Esophagus squamous epithelium (tissue), 5 donors: ENCODE measurements around the gene FZR1. TPM values are rescaled to one million over a fixed set of nuclear protein-coding genes. Genes with fewer than 3 reads are reported as not detected.
"Not testable (repeated sequence)": the region's sequence is repeated elsewhere in the genome, so short reads cannot be mapped to it uniquely, and the experiment has no call there.

Experiments used
- DNase-seq: peaks from one replicate; lab custom pipeline; 2025; lab: John Stamatoyannopoulos, UW
- H3K27ac ChIP-seq, 4 donors: fragments of 200-600 bp; sonication (generic); one replicate each; pipeline ENCODE4 v1.5.1; 2016 to 2019; ENCODE audit warnings: mild to moderate bottlenecking in 1 of 4
- H3K27me3 ChIP-seq, 4 donors: fragments of 200-600 bp; sonication (generic); 1 replicate in 3 of 4; 2 replicates in 1 of 4; pipeline versions ENCODE4 v1.5.1 to v1.6.0; 2017 to 2021; ENCODE audit warnings: antibody characterized with exemption in 1 of 4
- H3K36me3 ChIP-seq, 3 donors: fragments of 200-600 bp; sonication (generic); one replicate each; pipeline ENCODE4 v1.5.1; 2016 to 2019
- H3K4me1 ChIP-seq, 3 donors: fragments of 200-600 bp; sonication (generic); one replicate each; pipeline ENCODE4 v1.5.1; 2017 to 2019
- H3K4me3 ChIP-seq, 4 donors: fragments of 200-600 bp; sonication (generic); 1 replicate in 3 of 4; 2 replicates in 1 of 4; pipeline ENCODE4 v1.5.1; 2016 to 2019; ENCODE audit warnings: mild to moderate bottlenecking in 2 of 4, moderate library complexity in 1 of 4
- H3K9me3 ChIP-seq, 3 donors: fragments of 200-600 bp; sonication (generic); one replicate each; pipeline ENCODE4 v1.5.1; 2016 to 2019
- POLR2A ChIP-seq, 4 donors: fragments of 450-650 bp; IDR thresholded peaks; one replicate each; pipeline ENCODE4 v1.6.1; 2017; ENCODE audit warnings: antibody characterized with exemption in 4 of 4, mild to moderate bottlenecking in 4 of 4, moderate library complexity in 3 of 4
- WGBS, 2 donors: methylation state at CpG; one replicate each; pipeline ENCODE4 v1.1.5; 2018; 5-methylcytosine and 5-hydroxymethylcytosine counted together
- intact Hi-C: fragments of 100-400 bp; cut with DNase I; formaldehyde crosslinking; loops from one replicate; pipeline ENCODE4 v1.15.0; 2022
- total RNA-seq, 4 donors: library from RNA; depleted of rRNA; stranded (reverse); fragments of >200 nt; gene quantifications; one replicate each; pipeline ENCODE4 v1.1.0, GENCODE V29; 2016
- TF ChIP-seq, protein P1 (sequence below), 6 experiments: fragments of 450-650 bp in 4 of 6; fragments of 200-600 bp in 2 of 6; sonication (generic) in 2 of 6; IDR thresholded peaks; one replicate each; pipeline ENCODE4 v1.5.1; 2016 to 2019; ENCODE audit warnings: antibody characterized with exemption in 6 of 6, mild to moderate bottlenecking in 4 of 6, moderate library complexity in 4 of 6
- donor health status: DM: yes; HTN: yes; CAD: no.

Gene FZR1
- total RNA-seq, 4 donors from 2014 or later, result 26.5 to 46.8 (median 27.2) TPM

DNA sequence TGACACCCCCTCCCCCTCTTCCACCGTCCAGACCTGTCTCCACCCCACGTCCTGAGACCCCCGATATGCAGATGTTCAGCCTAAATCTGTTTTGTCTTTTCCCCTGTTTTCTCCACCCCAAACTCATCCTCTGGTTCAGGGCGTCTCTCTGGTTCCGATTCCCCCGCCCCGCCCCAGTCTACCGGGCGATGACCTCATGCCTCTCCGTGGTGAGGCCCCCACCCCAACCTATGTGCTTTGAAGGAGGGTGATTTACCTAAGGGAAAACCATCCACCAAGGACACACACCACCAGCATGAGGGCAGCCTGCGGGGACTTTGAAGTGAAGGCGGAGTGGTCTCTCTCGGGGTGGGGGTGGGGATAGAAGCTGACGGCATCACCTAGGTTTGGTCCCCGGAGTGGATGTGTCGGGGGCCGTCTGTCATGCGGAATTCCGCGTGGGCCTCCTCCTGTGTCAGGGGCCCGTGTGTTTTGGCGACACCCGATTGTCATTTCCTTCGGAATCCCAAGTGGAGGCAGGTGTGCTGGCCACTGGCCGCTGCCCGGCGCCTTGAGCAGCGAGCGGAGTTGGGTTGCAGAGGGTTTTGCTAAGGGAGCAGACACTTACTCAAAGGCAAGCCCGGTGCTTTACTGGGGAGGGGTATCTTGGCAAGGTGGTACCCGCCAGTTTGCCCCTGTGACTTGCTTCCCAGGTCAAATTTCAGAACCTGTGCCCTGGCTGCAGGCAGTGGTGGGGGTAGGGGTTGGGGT, 1.4 kb downstream of the FZR1 start:
- peaks cover 0 to 41% (median 0%) of the 10 kb centered on the region in 3 donors for H3K36me3 ChIP-seq
- peaks cover 11 to 69% (median 20%) of the 10 kb centered on the region in 3 donors for H3K4me1 ChIP-seq
- TF ChIP-seq, protein P1, sequence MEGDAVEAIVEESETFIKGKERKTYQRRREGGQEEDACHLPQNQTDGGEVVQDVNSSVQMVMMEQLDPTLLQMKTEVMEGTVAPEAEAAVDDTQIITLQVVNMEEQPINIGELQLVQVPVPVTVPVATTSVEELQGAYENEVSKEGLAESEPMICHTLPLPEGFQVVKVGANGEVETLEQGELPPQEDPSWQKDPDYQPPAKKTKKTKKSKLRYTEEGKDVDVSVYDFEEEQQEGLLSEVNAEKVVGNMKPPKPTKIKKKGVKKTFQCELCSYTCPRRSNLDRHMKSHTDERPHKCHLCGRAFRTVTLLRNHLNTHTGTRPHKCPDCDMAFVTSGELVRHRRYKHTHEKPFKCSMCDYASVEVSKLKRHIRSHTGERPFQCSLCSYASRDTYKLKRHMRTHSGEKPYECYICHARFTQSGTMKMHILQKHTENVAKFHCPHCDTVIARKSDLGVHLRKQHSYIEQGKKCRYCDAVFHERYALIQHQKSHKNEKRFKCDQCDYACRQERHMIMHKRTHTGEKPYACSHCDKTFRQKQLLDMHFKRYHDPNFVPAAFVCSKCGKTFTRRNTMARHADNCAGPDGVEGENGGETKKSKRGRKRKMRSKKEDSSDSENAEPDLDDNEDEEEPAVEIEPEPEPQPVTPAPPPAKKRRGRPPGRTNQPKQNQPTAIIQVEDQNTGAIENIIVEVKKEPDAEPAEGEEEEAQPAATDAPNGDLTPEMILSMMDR (IDR thresholded peaks at IDR 0.05), result no peak
- peak in 2 of 4 donors; percentile 18 to 39 for TF ChIP-seq POLR2A (IDR thresholded peaks at IDR 0.05)
- H3K4me3 ChIP-seq, result peak overlapping the region; percentile 80 to 100 (median 96)
- intact Hi-C loops, result loop anchor here (5.0 kb wide), 1 partner anchor 60 kb away; no protein-coding TSS in a partner anchor
- no peaks in the 10 kb centered on the region for H3K9me3 ChIP-seq
- WGBS, 2 donors, result 20 to 38% methylated on average over 13 to 26 of the region's 31 CpGs
- DNase-seq, result no peak
- H3K27ac ChIP-seq, result peak overlapping the region; percentile 92 to 98 (median 96)
- no peaks in the 10 kb centered on the region for H3K27me3 ChIP-seq

DNA sequence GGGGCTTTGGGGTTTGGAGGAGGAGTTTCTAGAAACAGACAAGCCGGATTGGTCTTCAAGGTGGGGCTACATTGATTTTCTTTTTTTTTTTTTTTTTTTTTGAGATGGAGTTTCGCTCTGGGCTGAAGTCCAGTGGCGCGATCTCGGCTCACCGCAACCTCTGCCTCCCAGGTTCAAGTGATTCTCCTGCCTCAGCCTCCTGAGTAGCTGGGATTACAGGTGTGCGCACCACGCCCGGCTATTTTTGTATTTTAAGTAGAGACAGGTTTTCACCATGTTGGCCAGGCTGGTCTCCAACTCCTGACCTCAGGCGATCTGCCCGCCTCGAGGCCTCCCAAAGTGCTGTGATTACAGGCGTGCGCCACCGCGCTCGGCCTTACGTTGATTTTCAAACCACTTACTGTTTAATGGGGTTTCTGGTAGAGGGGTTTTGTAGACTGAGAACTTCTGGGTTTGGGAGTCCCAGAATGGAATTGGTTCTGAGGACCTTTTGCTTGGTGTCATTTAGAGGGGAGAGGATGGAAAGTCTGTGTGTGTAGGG, 2.1 kb downstream of the FZR1 start:
- H3K9me3 ChIP-seq, DNase-seq, H3K27me3 ChIP-seq: not testable (repeated sequence)
- intact Hi-C loops, result loop anchor here (5.0 kb wide), 1 partner anchor 59 kb away; no protein-coding TSS in a partner anchor
- H3K27ac ChIP-seq, result peak overlapping the region; percentile 26 to 98 (median 96)
- 87 to 93% methylated on average over 10 to 16 of the region's 18 CpGs for WGBS, 2 donors
- H3K4me3 ChIP-seq, result peak overlapping the region in 1 of 4 donors; percentile 100
- peaks cover 0 to 46% (median 0%) of the 10 kb centered on the region in 3 donors for H3K36me3 ChIP-seq
- peaks cover 11 to 76% (median 23%) of the 10 kb centered on the region in 3 donors for H3K4me1 ChIP-seq

DNA sequence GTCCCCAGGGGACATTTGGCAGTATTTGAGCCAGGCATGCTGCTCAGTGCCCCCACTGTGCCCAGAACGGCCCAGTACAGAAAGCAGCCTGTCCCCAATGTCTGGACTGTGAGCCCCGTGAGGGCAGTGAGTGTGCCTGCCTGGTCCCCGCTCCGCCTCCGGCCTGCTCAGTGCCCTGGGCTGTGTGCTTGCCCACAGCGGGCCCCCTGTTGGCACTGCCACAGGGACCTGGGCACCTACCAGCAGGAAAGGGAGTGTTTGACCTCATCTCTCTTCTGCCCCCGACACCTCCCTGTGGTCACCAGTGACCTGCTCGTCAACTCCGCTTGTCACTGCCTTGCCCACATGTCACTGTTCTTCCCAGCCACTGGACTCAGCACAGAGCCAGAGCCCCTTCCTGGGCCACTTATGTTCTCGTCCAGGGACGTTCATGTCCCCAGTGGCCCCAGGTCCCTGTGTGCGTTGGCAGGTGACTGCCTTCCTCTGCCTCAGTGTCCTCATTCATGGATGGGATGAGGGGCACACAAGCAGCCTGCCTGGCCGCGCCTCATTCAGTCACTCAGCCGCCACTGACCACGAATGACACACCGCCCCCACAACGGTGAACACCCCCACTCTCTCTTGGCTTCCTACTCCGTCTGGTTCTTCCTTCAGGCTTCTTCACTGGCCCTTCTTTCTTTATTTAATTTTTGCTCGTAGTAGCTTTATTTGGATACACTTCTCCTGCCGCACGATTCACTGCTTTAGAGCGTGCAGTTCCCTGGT, 2.8 kb downstream of the FZR1 start:
- no peak for TF ChIP-seq POLR2A (IDR thresholded peaks at IDR 0.05)
- TF ChIP-seq, protein P1 (IDR thresholded peaks at IDR 0.05), result no peak
- Histone ChIP-seq H3K27ac (peak overlapping the region in 3 of 4 donors; percentile 26 to 71 (median 61)), H3K4me1 (peaks cover 11 to 83% (median 23%) of the 10 kb centered on the region in 3 donors), H3K27me3 (no peaks in the 10 kb centered on the region), H3K4me3 (no peak overlapping the region), H3K9me3 (no peaks in the 10 kb centered on the region), H3K36me3 (peaks cover 0 to 50% (median 0%) of the 10 kb centered on the region in 3 donors)
- intact Hi-C loops, result loop anchor here (5.0 kb wide), 1 partner anchor 58 kb away; no protein-coding TSS in a partner anchor
- 74 to 81% methylated on average over 15 to 17 of the region's 23 CpGs for WGBS, 2 donors
- DNase-seq, result no peak

DNA sequence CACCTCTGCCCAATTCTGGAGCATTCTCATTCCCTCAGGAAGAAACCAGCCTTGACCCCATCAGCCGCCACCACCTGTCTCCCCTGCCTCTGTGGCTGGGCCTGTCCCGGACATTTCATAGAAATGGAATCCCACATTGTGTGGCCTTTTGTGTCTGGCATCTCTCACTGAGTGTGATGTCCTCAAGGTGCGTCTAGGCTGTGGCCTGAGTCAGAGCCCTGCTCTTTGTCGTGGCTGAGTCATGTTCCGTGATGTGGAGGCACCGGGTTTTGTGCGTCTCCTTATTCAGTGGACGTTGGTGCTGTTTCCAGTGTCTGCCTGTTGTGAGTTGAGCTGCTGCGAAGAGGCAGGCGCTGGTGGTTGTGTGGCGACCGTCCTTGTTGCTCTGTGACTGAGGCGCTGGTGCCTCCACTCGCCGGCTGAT, 3.5 kb downstream of the FZR1 start:
- WGBS, 2 donors, result 74 to 79% methylated on average over 5 of the region's 15 CpGs
- Histone ChIP-seq H3K9me3 (no peaks in the 10 kb centered on the region), H3K36me3 (peaks cover 0 to 50% (median 0%) of the 10 kb centered on the region in 3 donors), H3K27me3 (no peaks in the 10 kb centered on the region), H3K4me3 (no peak overlapping the region), H3K4me1 (peaks cover 11 to 90% (median 23%) of the 10 kb centered on the region in 3 donors), H3K27ac (peak overlapping the region in 2 of 4 donors; percentile 61 to 71)
- intact Hi-C loops, result loop anchor here (5.0 kb wide), 1 partner anchor 58 kb away; no protein-coding TSS in a partner anchor
- DNase-seq, result no peak
- no peak for TF ChIP-seq POLR2A (IDR thresholded peaks at IDR 0.05)
- TF ChIP-seq, protein P1 (IDR thresholded peaks at IDR 0.05), result no peak

DNA sequence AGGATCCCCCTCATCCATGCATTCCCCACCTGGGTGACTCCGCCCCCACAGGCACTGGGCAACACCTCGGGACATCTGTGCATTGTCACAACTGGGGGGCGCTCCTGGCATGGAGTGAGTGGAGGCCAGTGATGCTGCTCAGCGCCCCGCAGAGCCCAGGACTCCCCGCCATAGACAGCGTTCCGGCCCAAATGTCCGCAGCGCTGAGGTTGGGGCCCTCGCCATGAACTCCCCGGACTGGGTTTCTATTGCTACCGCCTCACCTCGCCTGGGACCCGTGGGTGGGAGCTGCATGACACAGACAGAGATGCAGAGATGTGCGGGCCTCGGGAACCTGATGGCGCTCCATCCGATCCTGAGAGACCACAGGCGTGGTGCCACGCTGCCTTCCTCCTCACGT, 4.6 kb downstream of the FZR1 start:
- 72 to 80% methylated on average over 1 to 8 of the region's 22 CpGs for WGBS, 2 donors
- no peak overlapping the region for H3K4me3 ChIP-seq
- H3K27ac ChIP-seq, result no peak overlapping the region
- no peak for TF ChIP-seq POLR2A (IDR thresholded peaks at IDR 0.05)
- TF ChIP-seq, protein P1 (IDR thresholded peaks at IDR 0.05), result no peak
- intact Hi-C loops, result no loop called here
- H3K27me3 ChIP-seq, result no peaks in the 10 kb centered on the region
- peaks cover 6 to 88% (median 17%) of the 10 kb centered on the region in 3 donors for H3K4me1 ChIP-seq
- H3K9me3 ChIP-seq, result no peaks in the 10 kb centered on the region
- DNase-seq, result no peak
- H3K36me3 ChIP-seq, result peaks cover 0 to 50% (median 0%) of the 10 kb centered on the region in 3 donors
